GM12878 (cell line): ENCODE results near the gene DCAF6. TPM values are rescaled to one million over a fixed set of nuclear protein-coding genes. Genes with fewer than 3 reads are reported as not detected.

Experiments used
- BACH1 ChIP-seq: fragments of 450-650 bp; IDR thresholded peaks from 2 replicates; pipeline ENCODE4 v1.6.1; 2017; ENCODE audit warnings: mild to moderate bottlenecking, borderline replicate concordance
- EGR1 ChIP-seq, 2 experiments: IDR thresholded peaks; 1 replicate in 1 of 2; 2 replicates in 1 of 2; pipeline ENCODE4 v1.6.1; 2011 to 2012; ENCODE audit warnings: low read depth in 2 of 2, low read length in 2 of 2, borderline replicate concordance in 1 of 2, mild to moderate bottlenecking in 1 of 2, moderate library complexity in 1 of 2
- ETV6 ChIP-seq, 2 experiments: fragments of 450-650 bp in 1 of 2; IDR thresholded peaks in 1 of 2; conservative IDR thresholded peaks in 1 of 2; 2 replicates each; pipeline ENCODE4 v1.6.1; 2014; ENCODE audit warnings: antibody characterized with exemption in 1 of 2, borderline replicate concordance in 1 of 2, low read depth in 1 of 2, mild to moderate bottlenecking in 1 of 2, moderate library complexity in 1 of 2
- EZH2 ChIP-seq: IDR thresholded peaks from 2 replicates; pipeline ENCODE4 v1.6.1; 2012; ENCODE audit warnings: low read depth, mild to moderate bottlenecking, control low read depth, inconsistent platforms, low read length, borderline replicate concordance; ENCODE audit not compliant: control insufficient read depth
- HDAC6 ChIP-seq: fragments of 200-600 bp; sonication (generic); IDR thresholded peaks from one replicate; pipeline ENCODE4 v1.8.0; 2017; ENCODE audit warnings: antibody characterized with exemption; ENCODE audit not compliant: unreplicated experiment
- JUND ChIP-seq: IDR thresholded peaks from 2 replicates; pipeline ENCODE4 v1.6.1; 2012; ENCODE audit warnings: low read depth, mild to moderate bottlenecking, low read length, improper control_type of control experiment, moderate library complexity
- MEF2B ChIP-seq: fragments of 450-650 bp; IDR thresholded peaks from 2 replicates; pipeline ENCODE4 v1.6.1; 2018; ENCODE audit warnings: mild to moderate bottlenecking, moderate library complexity; ENCODE audit not compliant: partially characterized antibody, poor library complexity, severe bottlenecking
- NBN ChIP-seq: fragments of 450-650 bp; IDR thresholded peaks from 2 replicates; pipeline ENCODE4 v1.6.1; 2016
- NR2F1 ChIP-seq: fragments of 450-650 bp; conservative IDR thresholded peaks from 2 replicates; pipeline ENCODE4 v1.6.1; 2017; ENCODE audit warnings: mild to moderate bottlenecking
- SPI1 ChIP-seq: IDR thresholded peaks from 2 replicates; pipeline ENCODE4 v1.6.1; 2011; ENCODE audit warnings: low read depth, mild to moderate bottlenecking, low read length, moderate library complexity, borderline replicate concordance; ENCODE audit not compliant: insufficient read depth
- polyA plus RNA-seq, 11 experiments: library from polyadenylated mRNA; depleted of rRNA in 4 of 11; unstranded in 6 of 11; stranded (reverse) in 5 of 11; fragments of >200 nt; fragmentation: Nextera tagmentation in 4 of 11; fragmentation: Illumina TruSeq in 1 of 11; extraction: Ambion mirVana in 4 of 11; extraction: Trizol in 1 of 11; gene quantifications; 1 replicate in 1 of 11; 2 replicates in 10 of 11; pipeline versions ENCODE4 v1.2.1 to v1.2.3, GENCODE V29; 2011 to 2016; ENCODE audit warnings: inconsistent platforms in 2 of 11, missing spikeins in 2 of 11, low read depth in 1 of 11
- total RNA-seq, 4 experiments: library from RNA; depleted of rRNA in 3 of 4; stranded (reverse); fragments of >200 nt in 3 of 4; fragmentation: Illumina TruSeq in 1 of 4; extraction: Trizol in 1 of 4; gene quantifications; 2 replicates each; pipeline versions ENCODE4 v1.2.1 to v1.2.3, GENCODE V29; 2013 to 2021
- TF ChIP-seq, protein P1 (sequence below): IDR thresholded peaks from 2 replicates; pipeline ENCODE4 v1.6.1; 2011; ENCODE audit warnings: borderline replicate concordance, low read depth, mild to moderate bottlenecking, moderate library complexity, low read length; ENCODE audit not compliant: insufficient read depth, poor library complexity, severe bottlenecking
- TF ChIP-seq, protein P2 (sequence below): fragments of 450-650 bp; formaldehyde crosslinking; IDR thresholded peaks from 2 replicates; pipeline ENCODE4 v1.4.0; 2022; ENCODE audit warnings: mild to moderate bottlenecking, moderate library complexity
- TF ChIP-seq, protein P3 (sequence below): IDR thresholded peaks from 2 replicates; pipeline ENCODE4 v1.6.1; 2012; ENCODE audit warnings: mild to moderate bottlenecking, low read depth, low read length
- TF ChIP-seq, protein P4 (sequence below): fragments of 450-650 bp; conservative IDR thresholded peaks from 2 replicates; pipeline ENCODE4 v1.6.1; 2017; ENCODE audit warnings: mild to moderate bottlenecking, moderate library complexity
- TF ChIP-seq, protein P5 (sequence below): IDR thresholded peaks from 2 replicates; pipeline ENCODE4 v1.6.1; 2012; ENCODE audit warnings: low read depth, low read length, improper control_type of control experiment

Gene DCAF6
- total and polyA plus RNA-seq, 10 of the 15 experiments (the other 5 are each of a cell fraction or from before 2014, with no cell fraction given), result 11.4 to 62.7 (median 33.0) TPM

DNA sequence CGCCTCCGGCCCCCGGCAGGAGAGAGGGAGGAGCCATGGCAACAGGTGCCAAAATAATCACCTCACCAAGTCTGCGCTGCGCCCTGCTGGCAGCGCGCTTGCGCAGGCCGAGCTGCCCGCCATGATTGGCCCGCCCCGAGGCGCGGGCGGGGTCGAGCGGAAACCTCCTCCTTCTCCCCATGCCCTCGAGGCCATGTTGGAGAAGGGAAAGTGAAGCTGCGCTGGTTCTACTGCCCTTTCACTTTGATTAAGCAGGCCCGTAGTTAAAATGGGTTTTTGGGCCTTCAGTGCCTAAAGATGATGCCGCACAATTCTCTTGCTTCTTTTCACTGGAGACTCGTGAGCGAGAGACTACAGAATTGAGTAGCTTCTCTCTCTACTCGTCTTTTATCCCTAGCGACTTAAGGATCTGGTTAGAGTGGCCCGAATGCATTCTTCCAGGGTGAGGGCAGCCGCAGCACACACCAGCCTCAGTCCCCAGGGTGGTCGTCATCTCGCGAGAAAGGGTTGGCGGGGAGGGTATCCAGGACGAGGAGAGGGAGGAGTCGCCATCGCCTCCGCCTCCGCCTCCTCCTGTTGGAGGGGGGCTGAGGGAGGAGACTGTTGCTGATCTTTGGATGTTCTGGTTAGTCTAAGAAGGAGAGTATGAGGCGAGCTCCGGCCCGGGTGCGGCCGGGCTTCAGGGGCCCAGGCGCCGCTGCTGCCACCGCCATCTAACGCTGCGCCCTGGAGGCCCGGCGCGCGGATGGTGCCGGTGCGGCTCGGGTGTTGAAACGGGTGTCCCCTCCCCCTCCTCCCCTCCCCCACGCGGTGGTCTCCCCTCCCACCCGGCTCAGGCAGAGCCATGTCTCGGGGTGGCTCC lies at the start of gene DCAF6 (continued):
- TF ChIP-seq, protein P1, sequence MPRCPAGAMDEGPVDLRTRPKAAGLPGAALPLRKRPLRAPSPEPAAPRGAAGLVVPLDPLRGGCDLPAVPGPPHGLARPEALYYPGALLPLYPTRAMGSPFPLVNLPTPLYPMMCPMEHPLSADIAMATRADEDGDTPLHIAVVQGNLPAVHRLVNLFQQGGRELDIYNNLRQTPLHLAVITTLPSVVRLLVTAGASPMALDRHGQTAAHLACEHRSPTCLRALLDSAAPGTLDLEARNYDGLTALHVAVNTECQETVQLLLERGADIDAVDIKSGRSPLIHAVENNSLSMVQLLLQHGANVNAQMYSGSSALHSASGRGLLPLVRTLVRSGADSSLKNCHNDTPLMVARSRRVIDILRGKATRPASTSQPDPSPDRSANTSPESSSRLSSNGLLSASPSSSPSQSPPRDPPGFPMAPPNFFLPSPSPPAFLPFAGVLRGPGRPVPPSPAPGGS, result no peak
- TF ChIP-seq BACH1 (no peak), EGR1 (IDR thresholded peaks at IDR 0.05; ENCODE audit: borderline replicate concordance in 1 of 2, low read depth in 2 of 2, low read length in 2 of 2) (peak in 1 of 2 experiments; percentile 70; a peak in 2 of 3 replicates), EZH2 (no peak), HDAC6 (no peak), MEF2B (peak; percentile 87), ETV6 (conservative IDR thresholded peaks at IDR 0.05 in 1 of 2, IDR thresholded peaks at IDR 0.05 in 1 of 2; ENCODE audit: borderline replicate concordance in 1 of 2, low read depth in 1 of 2) (no peak), JUND (no peak), NR2F1 (no peak), SPI1 (no peak), NBN (peak; percentile 95)
- TF ChIP-seq, protein P2, sequence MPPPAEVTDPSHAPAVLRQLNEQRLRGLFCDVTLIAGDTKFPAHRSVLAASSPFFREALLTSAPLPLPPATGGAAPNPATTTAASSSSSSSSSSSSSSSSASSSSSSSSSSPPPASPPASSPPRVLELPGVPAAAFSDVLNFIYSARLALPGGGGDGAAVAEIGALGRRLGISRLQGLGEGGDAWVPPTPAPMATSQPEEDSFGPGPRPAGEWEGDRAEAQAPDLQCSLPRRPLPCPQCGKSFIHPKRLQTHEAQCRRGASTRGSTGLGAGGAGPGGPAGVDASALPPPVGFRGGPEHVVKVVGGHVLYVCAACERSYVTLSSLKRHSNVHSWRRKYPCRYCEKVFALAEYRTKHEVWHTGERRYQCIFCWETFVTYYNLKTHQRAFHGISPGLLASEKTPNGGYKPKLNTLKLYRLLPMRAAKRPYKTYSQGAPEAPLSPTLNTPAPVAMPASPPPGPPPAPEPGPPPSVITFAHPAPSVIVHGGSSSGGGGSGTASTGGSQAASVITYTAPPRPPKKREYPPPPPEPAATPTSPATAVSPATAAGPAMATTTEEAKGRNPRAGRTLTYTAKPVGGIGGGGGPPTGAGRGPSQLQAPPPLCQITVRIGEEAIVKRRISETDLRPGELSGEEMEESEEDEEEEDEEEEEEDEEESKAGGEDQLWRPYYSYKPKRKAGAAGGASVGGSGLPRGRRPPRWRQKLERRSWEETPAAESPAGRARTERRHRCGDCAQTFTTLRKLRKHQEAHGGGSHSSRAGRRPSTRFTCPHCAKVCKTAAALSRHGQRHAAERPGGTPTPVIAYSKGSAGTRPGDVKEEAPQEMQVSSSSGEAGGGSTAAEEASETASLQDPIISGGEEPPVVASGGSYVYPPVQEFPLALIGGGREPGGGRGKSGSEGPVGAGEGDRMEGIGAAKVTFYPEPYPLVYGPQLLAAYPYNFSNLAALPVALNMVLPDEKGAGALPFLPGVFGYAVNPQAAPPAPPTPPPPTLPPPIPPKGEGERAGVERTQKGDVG (CRISPR knock-in tag), result no peak
- TF ChIP-seq, protein P3, sequence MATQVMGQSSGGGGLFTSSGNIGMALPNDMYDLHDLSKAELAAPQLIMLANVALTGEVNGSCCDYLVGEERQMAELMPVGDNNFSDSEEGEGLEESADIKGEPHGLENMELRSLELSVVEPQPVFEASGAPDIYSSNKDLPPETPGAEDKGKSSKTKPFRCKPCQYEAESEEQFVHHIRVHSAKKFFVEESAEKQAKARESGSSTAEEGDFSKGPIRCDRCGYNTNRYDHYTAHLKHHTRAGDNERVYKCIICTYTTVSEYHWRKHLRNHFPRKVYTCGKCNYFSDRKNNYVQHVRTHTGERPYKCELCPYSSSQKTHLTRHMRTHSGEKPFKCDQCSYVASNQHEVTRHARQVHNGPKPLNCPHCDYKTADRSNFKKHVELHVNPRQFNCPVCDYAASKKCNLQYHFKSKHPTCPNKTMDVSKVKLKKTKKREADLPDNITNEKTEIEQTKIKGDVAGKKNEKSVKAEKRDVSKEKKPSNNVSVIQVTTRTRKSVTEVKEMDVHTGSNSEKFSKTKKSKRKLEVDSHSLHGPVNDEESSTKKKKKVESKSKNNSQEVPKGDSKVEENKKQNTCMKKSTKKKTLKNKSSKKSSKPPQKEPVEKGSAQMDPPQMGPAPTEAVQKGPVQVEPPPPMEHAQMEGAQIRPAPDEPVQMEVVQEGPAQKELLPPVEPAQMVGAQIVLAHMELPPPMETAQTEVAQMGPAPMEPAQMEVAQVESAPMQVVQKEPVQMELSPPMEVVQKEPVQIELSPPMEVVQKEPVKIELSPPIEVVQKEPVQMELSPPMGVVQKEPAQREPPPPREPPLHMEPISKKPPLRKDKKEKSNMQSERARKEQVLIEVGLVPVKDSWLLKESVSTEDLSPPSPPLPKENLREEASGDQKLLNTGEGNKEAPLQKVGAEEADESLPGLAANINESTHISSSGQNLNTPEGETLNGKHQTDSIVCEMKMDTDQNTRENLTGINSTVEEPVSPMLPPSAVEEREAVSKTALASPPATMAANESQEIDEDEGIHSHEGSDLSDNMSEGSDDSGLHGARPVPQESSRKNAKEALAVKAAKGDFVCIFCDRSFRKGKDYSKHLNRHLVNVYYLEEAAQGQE, result no peak
- TF ChIP-seq, protein P4, sequence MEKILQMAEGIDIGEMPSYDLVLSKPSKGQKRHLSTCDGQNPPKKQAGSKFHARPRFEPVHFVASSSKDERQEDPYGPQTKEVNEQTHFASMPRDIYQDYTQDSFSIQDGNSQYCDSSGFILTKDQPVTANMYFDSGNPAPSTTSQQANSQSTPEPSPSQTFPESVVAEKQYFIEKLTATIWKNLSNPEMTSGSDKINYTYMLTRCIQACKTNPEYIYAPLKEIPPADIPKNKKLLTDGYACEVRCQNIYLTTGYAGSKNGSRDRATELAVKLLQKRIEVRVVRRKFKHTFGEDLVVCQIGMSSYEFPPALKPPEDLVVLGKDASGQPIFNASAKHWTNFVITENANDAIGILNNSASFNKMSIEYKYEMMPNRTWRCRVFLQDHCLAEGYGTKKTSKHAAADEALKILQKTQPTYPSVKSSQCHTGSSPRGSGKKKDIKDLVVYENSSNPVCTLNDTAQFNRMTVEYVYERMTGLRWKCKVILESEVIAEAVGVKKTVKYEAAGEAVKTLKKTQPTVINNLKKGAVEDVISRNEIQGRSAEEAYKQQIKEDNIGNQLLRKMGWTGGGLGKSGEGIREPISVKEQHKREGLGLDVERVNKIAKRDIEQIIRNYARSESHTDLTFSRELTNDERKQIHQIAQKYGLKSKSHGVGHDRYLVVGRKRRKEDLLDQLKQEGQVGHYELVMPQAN, result 0 out of 2 replicates have a peak, but pooled peaks have one; percentile 37
- TF ChIP-seq, protein P5, sequence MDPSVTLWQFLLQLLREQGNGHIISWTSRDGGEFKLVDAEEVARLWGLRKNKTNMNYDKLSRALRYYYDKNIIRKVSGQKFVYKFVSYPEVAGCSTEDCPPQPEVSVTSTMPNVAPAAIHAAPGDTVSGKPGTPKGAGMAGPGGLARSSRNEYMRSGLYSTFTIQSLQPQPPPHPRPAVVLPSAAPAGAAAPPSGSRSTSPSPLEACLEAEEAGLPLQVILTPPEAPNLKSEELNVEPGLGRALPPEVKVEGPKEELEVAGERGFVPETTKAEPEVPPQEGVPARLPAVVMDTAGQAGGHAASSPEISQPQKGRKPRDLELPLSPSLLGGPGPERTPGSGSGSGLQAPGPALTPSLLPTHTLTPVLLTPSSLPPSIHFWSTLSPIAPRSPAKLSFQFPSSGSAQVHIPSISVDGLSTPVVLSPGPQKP, result 0 out of 2 replicates have a peak, but pooled peaks have one; percentile 7
